Smooth muscle cell of the brain vasculature (primary cell): ENCODE measurements around the gene ARID5A.
"Not testable (repeated sequence)": the region's sequence is repeated elsewhere in the genome, so short reads cannot be mapped to it uniquely, and the experiment has no call there.

Experiments used
- DNase-seq: peaks from one replicate; pipeline ENCODE4 v3.0.0-alpha.2; 2012; ENCODE audit warnings: low read depth, low spot score

ARID5A gene

DNA sequence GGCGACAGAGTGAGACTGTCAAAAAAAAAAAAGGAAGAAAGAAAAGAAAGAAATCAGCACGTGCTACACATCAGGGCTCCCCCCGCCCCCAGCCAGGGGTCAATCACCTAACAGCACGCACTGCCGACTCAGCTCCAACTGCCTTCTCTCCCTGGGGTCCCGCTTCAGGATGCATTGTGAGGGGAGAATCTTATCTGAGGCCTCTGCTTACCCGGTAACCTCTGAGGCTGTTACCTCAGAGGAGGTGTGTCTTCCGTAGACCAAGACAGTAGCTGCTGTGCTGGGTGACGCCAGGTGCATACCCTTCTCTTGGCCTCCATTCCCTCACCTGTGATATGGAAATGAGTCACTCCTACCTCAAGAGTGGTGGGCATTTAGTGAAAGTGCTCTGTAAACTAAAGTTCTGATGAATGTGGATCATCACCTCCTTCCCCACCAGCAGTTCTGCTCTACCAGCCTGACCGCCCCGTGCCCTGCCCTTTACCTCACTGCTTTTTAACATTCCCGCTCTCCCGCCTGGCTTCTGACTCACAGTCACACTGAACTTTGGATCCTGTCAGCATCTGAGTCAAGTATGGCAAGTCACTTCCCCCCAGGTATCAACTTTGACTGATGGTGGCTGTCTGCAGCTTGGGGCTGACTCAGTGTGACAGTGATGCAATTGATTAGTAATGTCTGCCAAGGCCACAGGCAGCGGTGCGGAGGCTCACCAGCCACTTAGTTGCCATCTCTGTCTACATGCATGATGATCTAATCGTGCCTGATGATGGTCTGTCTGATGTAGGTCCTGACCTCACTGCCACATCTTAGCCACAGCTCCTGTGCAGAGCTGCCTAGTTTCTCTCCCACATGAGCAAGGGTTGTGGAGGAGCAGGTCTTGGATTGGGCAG is 20.1 kb downstream of the ARID5A start:
- no peak for DNase-seq

DNA sequence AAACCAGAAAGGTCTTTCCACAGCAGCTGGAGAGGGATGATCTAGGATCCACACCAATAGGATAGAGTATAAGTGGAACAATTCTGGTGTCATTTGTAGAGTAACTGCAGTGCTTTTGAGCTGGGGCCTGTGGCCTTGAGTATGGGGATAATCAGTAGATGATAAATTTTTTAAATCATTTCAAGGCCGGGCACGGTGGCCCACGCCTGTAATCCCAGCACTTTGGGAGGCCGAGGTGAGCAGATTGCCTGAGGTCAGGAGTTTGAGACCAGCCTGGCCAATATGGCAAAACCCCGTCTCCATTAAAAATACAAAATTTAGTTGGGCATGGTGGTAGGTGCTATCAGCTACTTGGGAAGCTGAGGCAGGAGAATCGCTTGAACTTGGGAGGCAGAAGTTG is 20.9 kb downstream of the ARID5A start:
- not testable (repeated sequence) for DNase-seq

GRCh38 chr2:96558061-96558460 is 21.5 kb downstream of the ARID5A start:
- DNase-seq = no peak

DNA sequence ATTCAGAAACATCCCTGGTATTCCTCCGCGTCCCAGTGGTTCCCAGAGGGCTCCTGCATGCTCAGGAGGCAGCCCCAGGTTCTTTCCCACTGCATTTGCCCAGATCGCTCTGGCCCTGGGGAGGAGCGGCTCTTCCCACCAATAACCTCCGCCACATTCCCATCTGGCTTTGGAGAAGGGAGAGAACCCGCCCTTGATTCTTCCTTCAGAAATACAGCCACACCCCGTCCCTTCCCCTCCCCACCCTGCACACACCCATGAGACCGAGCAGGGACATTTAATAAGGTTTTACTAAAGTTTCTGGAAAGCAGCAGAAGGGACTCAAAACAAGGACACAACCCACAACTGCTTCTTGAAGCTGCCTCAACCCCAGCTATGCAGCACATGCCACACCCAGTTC is 21.9 kb downstream of the ARID5A start:
- DNase-seq = no peak

- no peak for DNase-seq
Measured at GRCh38 chr2:96564026-96564425, 27.5 kb downstream of the ARID5A start.

GRCh38 chr2:96564563-96564962 is 28.0 kb downstream of the ARID5A start:
- no peak for DNase-seq

DNA sequence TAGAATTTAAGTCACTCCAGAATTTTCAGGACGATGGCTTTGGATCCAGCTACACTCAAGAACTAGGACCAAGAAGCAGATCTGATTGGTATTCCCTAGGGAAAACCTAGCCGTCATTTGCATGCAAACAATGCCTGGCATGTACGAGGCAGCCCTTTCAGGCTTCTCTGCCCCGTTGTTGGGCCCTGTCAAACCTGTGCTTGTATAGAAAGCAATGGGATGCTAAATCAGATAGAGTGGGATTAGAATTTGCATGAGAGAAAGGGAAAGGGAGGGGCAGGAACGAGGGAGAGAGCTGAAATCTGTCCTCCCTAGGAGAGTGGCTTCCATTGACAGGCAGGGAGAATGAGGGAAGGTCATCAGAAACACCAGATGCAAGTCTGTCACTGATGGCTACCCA is 28.6 kb downstream of the ARID5A start:
- no peak for DNase-seq

- DNase-seq = no peak
Measured at GRCh38 chr2:96568094-96568493, 31.5 kb downstream of the ARID5A start.

DNA sequence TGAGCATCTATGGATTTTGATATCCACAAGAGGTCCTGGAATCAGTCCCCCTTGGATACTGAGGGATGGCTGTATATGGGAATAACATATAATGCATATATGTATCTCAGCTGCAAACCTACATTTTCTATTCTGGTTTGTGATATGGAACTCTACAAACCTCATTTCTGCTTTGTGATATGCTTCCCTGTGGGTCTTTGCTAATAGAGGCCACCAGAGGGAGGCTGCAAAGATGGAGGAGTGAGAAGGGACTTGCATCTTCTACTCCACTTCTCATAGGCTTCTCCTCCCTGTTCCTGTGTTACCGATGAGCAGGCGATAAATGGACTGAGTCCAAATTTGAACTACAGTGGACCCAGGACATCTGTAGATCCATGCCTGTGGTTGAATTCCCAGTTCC is 37.8 kb downstream of the ARID5A start:
- no peak for DNase-seq

DNA sequence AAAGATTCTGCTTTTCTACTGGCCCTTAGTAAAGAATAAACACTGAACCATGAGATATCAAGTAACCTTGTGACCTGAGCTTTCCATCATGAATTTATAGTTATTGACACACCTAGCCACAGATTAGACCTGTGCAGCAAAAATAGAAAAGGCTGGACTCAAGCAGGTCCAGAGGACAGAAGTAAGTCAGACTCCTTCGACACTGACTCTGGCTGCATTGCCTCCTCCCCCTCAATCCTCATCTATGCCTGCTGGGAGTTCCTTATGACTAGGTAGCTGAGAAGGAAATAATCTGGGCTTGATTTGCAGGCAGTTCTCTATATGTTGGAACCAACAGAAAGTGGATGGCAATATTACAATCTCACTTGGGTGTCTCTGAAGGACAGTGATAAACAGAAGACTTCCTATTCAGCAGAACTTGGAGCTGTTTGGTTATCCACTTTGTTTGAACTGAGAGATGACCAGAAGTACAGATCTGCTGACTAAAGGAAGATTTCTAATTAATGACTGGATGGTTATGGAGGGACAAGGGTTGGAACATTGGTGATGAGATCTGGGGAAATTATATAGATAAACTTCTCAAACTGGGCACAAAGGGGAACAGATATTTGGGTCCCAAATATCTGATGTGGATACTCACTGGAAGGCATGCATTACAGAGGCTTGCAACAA is 39.4 kb downstream of the ARID5A start:
- no peak for DNase-seq

DNA sequence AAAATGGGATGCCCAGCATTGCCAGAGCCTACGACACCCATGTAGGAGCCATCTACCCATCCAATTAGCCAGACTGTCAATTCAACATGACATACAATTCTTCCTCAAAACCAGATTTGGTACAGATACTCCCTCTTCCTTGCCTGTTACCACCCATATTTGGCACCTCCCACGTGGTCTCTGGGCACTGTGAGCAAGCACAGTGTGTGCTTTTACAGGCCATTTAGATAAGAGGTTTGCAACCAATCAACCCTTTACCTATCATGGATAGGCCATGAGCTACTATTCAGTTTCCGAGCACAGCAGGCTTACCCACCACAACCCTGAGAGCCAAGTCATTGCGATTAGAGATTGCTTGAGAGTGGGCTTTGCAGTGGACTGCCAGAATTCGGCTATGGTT is 40.9 kb downstream of the ARID5A start:
- DNase-seq = no peak

- no peak for DNase-seq
Measured at GRCh38 chr2:96578731-96579130, 42.2 kb downstream of the ARID5A start.

- DNase-seq = no peak
Measured at GRCh38 chr2:96579422-96579821, 42.9 kb downstream of the ARID5A start.

GRCh38 chr2:96580771-96581170 is 44.2 kb downstream of the ARID5A start:
- no peak for DNase-seq

DNA sequence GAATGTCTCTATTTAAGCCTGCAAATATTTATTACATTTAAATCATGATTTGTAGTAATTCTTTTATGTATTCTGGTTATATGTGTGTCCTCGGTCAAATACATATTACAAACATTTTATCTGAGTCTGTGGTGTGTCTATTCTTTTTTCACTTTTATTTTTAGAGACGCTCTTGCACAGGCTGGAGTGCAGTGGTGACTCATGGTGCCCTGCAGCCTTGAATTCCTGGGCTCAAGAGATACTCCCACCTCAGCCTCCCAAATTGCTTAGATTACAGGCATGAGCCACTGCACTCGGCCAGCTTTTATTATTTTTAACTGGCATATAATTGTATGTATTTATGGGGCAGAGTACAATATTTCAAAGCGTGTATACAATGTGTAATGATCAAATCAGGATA is 47.5 kb downstream of the ARID5A start:
- DNase-seq = no peak

- DNase-seq = no peak
Measured at GRCh38 chr2:96587843-96588242, 51.3 kb downstream of the ARID5A start.

- DNase-seq = no peak
Measured at GRCh38 chr2:96591054-96591453, 54.5 kb downstream of the ARID5A start.

DNA sequence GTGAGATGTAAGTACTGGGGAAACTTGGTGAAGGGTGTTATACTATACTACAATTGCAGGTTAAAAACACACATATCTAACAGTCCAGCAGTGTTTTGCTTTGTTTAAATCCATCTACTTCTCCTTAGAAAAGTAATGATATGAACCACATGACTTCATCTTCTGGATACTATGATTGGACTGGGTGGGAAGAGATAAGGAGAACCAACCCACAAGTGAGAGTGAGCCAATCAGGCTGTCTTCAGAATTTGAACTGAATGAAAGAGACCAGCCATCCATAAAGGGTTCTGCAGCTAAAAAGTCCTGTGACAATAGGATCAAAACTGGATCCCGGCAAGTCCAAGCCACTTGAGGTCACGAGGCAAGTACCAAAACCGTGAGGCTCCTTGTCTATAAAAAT is 54.9 kb downstream of the ARID5A start:
- no peak for DNase-seq

DNA sequence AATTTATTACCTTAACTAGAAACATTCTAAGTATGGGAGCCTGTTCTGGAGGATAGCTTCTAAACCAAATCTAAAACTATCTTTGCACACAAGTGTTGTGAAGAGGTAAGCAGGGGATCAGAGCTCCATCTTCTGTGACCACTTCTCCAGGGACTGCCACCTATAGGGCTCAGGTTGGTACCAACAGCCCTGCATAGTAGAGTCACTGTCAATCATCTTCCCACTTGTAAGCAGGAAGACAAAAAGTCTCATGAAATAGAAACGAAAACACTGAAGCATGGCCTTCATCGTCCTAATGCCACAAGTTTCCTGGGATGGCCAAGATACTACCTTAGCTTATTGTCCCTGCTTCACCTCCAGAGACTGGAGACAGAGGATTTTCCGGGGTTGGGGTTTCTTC is 57.7 kb downstream of the ARID5A start:
- no peak for DNase-seq

DNA sequence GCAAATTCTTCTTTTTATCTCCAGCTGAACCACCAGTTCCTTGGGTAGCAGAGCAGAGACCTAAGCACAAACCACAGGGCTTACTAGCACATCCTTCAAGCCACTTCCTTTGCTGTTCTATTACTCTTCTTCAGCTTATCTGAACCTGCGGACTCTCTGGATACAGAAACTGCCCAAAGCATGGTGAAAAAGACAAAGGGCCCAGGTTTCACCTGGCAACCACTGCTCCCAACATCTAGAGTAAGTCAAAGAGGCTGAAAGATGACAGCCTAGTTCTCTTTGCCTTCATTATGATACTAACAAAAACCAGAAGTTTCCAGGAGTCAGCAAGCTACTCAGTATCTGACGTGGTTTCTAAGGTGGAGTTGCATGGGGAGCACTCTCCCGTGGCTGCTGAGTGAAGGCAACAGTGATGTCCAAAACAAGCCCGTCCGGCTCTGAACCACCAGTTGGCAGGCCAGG is 58.2 kb downstream of the ARID5A start:
- DNase-seq = no peak

DNA sequence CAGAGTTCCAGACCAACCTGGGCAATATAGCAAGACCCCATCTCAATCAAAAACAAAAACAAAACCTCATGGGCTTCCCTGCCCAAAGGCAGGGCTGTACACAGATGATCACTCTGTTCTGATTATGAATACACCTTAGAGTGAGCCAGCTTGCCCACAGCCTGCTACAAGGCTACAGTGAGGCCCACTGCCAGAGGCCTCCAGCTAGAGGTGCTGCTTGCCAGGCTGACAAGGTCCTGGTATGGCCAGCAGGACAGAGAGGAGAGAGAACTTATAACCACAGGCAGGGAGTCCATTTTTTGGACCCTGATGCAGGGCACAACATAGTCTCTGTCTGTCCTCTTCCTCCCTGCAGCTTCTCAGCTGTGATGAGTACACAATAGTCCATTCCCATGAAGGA is 60.0 kb downstream of the ARID5A start:
- no peak for DNase-seq

DNA sequence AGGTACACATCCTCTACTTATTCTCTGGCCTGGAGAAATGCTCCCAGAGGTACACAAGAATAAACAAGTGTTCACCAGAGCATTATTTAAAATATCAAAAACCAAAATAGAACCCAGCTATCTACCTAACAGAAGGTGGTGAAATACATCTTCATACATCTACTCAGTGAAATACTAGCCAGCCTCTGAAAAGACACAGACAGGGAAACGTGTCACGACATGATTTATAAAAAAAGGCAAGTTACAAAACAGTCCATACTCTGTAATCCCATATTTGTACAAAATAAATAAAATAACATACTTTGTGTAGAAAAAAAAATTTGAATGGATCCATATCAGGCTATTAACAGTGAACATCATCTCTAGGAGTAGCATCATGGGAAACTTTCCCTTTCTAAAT is 63.4 kb downstream of the ARID5A start:
- DNase-seq = no peak
